AG04449 (cell line): Measurements from ENCODE around the gene FOXQ1.

Experiments
- CTCF ChIA-PET: fragments of 350-600 bp; formaldehyde crosslinking; extraction: SDS; loops from one replicate; lab custom pipeline; 2021; ENCODE audit warnings: antibody characterized with exemption; lab: Yijun Ruan, JAX
- POLR2A ChIA-PET: fragments of 400-600, 350-600 bp; formaldehyde crosslinking; extraction: SDS; loops from one replicate; lab custom pipeline; 2020; ENCODE audit warnings: antibody characterized with exemption, inconsistent platforms; lab: Yijun Ruan, JAX
- DNase-seq: peaks from one replicate; pipeline ENCODE4 v3.0.0-alpha.2; 2010; ENCODE audit warnings: low read depth, low spot score
- H3K4me3 ChIP-seq: 2 replicates; pipeline ENCODE4 v1.5.1; 2011; ENCODE audit warnings: low read depth, mild to moderate bottlenecking, control low read depth, low read length
- TF ChIP-seq, protein P1 (sequence below): IDR thresholded peaks from one replicate; pipeline ENCODE4 v1.5.1; 2011; ENCODE audit warnings: mild to moderate bottlenecking, moderate library complexity, low read length, control low read depth, inconsistent platforms; ENCODE audit not compliant: insufficient read depth; ENCODE audit errors: missing control alignments

FOXQ1 gene

DNA sequence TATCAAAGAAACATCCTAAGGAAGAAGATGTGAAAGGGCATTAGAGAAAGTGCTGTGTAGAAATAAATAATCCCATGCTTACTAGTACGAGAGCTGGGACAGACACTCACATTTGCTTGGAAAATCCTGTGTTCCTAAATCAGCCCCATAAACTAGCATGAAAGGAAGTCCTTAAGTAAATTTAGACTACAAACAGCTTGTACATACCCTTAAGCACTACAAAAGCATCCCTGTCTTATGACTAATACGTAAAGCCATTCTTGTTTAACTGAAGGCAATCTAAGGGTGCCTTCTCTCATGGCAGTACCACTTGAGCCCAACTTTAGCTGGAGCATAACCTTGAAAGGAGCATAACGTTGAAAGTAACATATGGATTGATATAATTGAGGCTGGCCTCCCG is 15.4 kb upstream of the FOXQ1 start:
- ChIA-PET POLR2A (no interaction called here), CTCF (interaction anchor here (1.2 to 5.2 kb wide), 3 partner anchors 14 to 85 kb away, joined by 3 to 26 read pairs (median 3); partner anchors contain the start of gene FOXQ1)
- DNase-seq = peak; percentile 24
- TF ChIP-seq, protein P1, sequence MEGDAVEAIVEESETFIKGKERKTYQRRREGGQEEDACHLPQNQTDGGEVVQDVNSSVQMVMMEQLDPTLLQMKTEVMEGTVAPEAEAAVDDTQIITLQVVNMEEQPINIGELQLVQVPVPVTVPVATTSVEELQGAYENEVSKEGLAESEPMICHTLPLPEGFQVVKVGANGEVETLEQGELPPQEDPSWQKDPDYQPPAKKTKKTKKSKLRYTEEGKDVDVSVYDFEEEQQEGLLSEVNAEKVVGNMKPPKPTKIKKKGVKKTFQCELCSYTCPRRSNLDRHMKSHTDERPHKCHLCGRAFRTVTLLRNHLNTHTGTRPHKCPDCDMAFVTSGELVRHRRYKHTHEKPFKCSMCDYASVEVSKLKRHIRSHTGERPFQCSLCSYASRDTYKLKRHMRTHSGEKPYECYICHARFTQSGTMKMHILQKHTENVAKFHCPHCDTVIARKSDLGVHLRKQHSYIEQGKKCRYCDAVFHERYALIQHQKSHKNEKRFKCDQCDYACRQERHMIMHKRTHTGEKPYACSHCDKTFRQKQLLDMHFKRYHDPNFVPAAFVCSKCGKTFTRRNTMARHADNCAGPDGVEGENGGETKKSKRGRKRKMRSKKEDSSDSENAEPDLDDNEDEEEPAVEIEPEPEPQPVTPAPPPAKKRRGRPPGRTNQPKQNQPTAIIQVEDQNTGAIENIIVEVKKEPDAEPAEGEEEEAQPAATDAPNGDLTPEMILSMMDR = no peak
- no peak overlapping the region for H3K4me3 ChIP-seq

DNA sequence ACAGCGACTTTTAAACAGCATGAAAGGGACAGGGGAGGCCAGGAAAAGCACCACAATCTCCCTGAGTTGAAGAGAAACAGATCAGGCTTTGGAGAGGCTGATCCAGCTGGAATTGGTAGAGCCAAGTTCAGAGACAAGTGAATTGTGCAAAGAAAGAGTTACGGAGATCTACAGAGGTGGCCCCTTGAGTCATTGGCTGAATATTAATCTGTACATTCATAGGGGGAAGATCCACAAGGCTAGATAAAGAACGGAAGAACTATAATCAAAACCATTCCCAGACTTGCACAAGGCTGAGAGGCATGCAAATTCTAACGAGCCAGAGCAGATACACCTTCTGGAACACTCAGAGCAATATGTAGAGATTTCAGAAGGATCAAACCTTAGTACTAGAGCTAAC is 14.2 kb upstream of the FOXQ1 start:
- ChIA-PET CTCF (interaction anchor here (1.5 to 5.2 kb wide), 2 partner anchors 13 to 16 kb away, joined by 3 to 26 read pairs; partner anchors contain the start of gene FOXQ1), POLR2A (no interaction called here)
- H3K4me3 ChIP-seq = no peak overlapping the region
- peak; percentile 26 for DNase-seq
- TF ChIP-seq, protein P1 = no peak

DNA sequence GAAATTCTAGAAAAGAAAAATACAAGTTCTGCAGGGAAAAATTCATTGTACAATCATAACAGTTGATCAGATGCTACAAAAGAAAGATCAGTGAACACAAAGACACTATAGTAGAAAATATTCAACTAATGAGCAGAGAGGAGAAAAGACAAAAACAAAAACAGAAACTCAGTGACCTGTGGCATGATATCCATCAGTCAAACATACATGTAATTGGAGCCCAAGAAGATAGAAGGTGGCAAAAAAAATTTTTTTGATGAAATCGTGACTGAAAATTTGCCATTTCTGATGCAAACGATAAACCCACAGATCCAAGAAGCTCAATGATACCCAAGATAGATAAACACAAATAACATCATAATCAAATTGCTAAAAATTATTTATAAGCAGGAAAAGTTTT is 13.1 kb upstream of the FOXQ1 start:
- ChIA-PET CTCF (interaction anchor here (5.2 kb wide), 1 partner anchor 15 kb away, joined by 26 read pairs; the partner anchor contains the start of gene FOXQ1), POLR2A (no interaction called here)
- no peak for DNase-seq
- no peak overlapping the region for H3K4me3 ChIP-seq
- TF ChIP-seq, protein P1 = no peak

DNA sequence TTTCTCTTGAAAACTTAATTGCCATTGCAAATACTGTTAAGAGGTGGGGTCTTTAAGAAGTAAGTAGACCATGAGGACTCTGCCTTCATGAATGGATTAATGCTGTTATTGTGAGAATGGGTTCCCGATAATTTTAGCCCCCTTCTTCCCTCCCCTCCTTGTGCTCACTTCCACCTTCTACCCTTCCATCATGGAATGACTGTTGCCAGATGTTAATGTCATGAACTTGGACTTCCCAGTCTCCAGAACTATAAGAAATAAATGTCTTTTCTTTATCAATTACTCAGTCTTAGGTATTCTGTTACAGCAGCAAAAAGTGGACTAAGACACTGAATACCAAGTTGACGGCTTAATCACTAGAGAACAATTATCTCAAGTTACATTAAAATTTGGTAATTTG is 5.8 kb upstream of the FOXQ1 start:
- no peak for DNase-seq
- TF ChIP-seq, protein P1 = no peak
- ChIA-PET POLR2A (no interaction called here), CTCF (no interaction called here)
- H3K4me3 ChIP-seq = no peak overlapping the region

DNA sequence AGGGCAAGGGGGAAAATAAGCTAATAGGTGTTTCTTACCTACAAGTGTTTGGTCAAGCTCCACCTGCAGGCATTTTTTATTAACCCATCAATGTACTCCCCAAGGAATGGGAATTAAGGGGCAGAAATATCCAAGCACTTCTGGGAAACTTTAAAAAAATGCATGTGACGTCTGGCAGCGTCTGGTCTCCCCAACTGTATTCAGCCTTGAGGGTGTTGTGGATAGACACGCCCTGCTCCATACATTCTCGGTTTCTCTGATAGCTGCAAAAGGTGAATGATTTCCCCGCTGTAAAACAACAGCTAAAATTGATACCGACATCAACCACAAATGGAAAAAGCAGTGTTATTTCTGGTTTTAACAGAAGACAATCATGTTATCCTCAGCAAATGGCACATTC is 2.5 kb upstream of the FOXQ1 start:
- DNase-seq = no peak
- ChIA-PET POLR2A (interaction anchor here (0.6 kb wide), 1 partner anchor 80 kb away, joined by 3 read pairs; no protein-coding TSS in a partner anchor), CTCF (no interaction called here)
- no peak overlapping the region for H3K4me3 ChIP-seq
- TF ChIP-seq, protein P1 = no peak

DNA sequence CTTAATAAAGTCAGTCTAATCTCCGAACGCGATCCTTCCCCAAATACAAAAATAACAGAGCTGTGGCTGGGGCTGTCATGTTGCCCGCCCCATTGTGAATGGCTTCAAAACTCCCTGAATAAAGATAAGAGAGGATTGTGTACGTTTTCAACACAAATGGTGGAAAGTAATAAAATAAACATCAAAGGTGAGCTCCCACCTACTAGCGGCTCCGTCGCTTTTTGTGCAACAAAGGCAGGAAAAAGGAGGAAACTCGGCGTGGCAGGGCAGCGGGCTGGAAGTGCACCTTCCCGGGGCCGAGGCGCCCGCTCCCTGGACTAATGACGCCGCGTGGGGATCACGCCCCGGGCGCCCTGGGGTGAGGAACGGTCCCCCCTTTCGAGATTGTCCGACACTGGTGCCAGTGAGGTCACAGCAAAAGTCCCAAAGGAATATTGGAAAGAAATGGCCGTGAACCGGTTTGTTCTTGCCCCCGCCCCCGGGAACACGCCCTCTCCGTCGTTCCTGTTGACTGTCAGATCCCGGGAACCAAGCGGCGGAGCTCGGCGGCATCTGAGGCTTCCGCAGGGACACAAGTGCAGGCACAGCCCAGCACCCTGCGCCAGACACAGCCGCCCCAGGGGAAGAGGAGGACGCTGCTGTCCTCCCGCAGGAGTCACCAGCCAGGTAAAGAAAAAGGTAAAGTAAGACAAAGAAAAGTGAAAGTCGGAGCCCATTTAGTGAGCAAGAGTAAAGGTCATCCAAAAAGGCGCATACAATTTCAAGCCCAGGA is 1.1 kb upstream of the FOXQ1 start:
- CTCF ChIA-PET = interaction anchor here (0.8 to 1.2 kb wide), 3 partner anchors 13 to 18 kb away, joined by 3 read pairs; no protein-coding TSS in a partner anchor
- DNase-seq = no peak
- TF ChIP-seq, protein P1 = no peak
- POLR2A ChIA-PET = interaction anchor here (0.5 kb wide), 1 partner anchor 1747 kb away, joined by 3 read pairs; no protein-coding TSS in a partner anchor
- H3K4me3 ChIP-seq = peak overlapping the region; percentile 52
